Transverse colon (tissue), 4 donors: ENCODE results near the gene RIPK3.

Source experiments
- POLR2A ChIP-seq: fragments of 450-650 bp; IDR thresholded peaks from one replicate; pipeline ENCODE4 v1.6.1; 2016; ENCODE audit warnings: antibody characterized with exemption, mild to moderate bottlenecking, moderate library complexity
- POLR2AphosphoS5 ChIP-seq, 3 donors: sonication (generic); formaldehyde crosslinking; IDR thresholded peaks; one replicate each; pipeline ENCODE4 v1.6.1; 2016; ENCODE audit warnings: antibody characterized with exemption in 3 of 3
- TF ChIP-seq, protein P1 (sequence below), 5 experiments: fragments of 200-600 bp in 3 of 5; fragments of 450-650 bp in 2 of 5; sonication (generic) in 3 of 5; IDR thresholded peaks; 1 replicate in 2 of 5; 2 replicates in 3 of 5; pipeline ENCODE4 v1.5.1; 2016 to 2017; ENCODE audit warnings: antibody characterized with exemption in 5 of 5, inconsistent platforms in 3 of 5, mild to moderate bottlenecking in 2 of 5, moderate library complexity in 1 of 5

DNA sequence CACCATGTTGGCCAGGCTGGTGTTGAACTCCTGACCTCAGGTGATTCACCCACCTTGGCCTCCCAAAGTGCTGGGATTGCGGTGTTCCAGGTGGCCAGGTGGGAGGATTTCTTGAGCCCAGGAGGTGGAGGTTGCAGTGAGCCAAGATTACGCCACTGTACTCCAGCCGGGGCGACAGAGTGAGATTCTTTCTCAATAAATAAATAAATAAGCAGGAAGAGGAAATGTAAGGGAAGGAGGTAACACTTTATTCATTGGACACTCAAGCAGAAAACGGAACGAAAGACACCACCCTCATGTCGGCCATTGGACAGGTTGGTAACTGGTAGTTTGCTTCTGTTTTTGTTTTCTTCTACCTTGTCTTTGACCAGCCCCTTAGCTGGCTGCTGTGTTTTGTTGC is 15.2 kb upstream of the RIPK3 start:
- TF ChIP-seq, protein P1, sequence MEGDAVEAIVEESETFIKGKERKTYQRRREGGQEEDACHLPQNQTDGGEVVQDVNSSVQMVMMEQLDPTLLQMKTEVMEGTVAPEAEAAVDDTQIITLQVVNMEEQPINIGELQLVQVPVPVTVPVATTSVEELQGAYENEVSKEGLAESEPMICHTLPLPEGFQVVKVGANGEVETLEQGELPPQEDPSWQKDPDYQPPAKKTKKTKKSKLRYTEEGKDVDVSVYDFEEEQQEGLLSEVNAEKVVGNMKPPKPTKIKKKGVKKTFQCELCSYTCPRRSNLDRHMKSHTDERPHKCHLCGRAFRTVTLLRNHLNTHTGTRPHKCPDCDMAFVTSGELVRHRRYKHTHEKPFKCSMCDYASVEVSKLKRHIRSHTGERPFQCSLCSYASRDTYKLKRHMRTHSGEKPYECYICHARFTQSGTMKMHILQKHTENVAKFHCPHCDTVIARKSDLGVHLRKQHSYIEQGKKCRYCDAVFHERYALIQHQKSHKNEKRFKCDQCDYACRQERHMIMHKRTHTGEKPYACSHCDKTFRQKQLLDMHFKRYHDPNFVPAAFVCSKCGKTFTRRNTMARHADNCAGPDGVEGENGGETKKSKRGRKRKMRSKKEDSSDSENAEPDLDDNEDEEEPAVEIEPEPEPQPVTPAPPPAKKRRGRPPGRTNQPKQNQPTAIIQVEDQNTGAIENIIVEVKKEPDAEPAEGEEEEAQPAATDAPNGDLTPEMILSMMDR (IDR thresholded peaks at IDR 0.05): no peak
- TF ChIP-seq POLR2AphosphoS5 (IDR thresholded peaks at IDR 0.05) (no peak), POLR2A (no peak)
